Vagina (tissue), 2 donors: ENCODE data around the gene LARP4. TPM values are rescaled to one million over a fixed set of nuclear protein-coding genes. Genes with fewer than 3 reads are reported as not detected.
"Not testable (repeated sequence)": the region's sequence is repeated elsewhere in the genome, so short reads cannot be mapped to it uniquely, and the experiment has no call there.

ENCODE experiments used
- DNase-seq, 2 donors: peaks; one replicate each; pipeline ENCODE4 v3.0.0-alpha.2; 2017; ENCODE audit errors: extremely low spot score in 2 of 2
- H3K27ac ChIP-seq: fragments of 200-600 bp; sonication (generic); one replicate; pipeline ENCODE4 v1.5.1; 2019
- H3K27me3 ChIP-seq: fragments of 200-600 bp; sonication (generic); one replicate; pipeline ENCODE4 v1.5.1; 2019
- H3K36me3 ChIP-seq, 2 donors: fragments of 200-600 bp; sonication (generic); one replicate each; pipeline ENCODE4 v1.5.1; 2017 to 2019
- H3K4me1 ChIP-seq: fragments of 200-600 bp; sonication (generic); one replicate; pipeline ENCODE4 v1.5.1; 2019
- H3K4me3 ChIP-seq, 2 donors: fragments of 200-600 bp; sonication (generic); 1 replicate in 1 of 2; 2 replicates in 1 of 2; pipeline ENCODE4 v1.5.1; 2016 to 2019
- H3K9me3 ChIP-seq: fragments of 200-600 bp; sonication (generic); one replicate; pipeline ENCODE4 v1.5.1; 2019
- CTCF ChIP-seq, 3 experiments: fragments of 450-650 bp in 2 of 3; fragments of 200-600 bp in 1 of 3; sonication (generic) in 1 of 3; IDR thresholded peaks; one replicate each; pipeline ENCODE4 v1.5.1; 2017 to 2019; ENCODE audit warnings: antibody characterized with exemption in 3 of 3, mild to moderate bottlenecking in 2 of 3, moderate library complexity in 2 of 3
- POLR2A ChIP-seq, 2 donors: fragments of 450-650 bp; IDR thresholded peaks; one replicate each; pipeline ENCODE4 v1.6.1; 2017; ENCODE audit warnings: antibody characterized with exemption in 2 of 2, mild to moderate bottlenecking in 2 of 2, moderate library complexity in 2 of 2
- POLR2AphosphoS5 ChIP-seq, 2 donors: sonication (generic); formaldehyde crosslinking; IDR thresholded peaks; one replicate each; pipeline ENCODE4 v1.9.0; 2017; ENCODE audit warnings: antibody characterized with exemption in 2 of 2, mild to moderate bottlenecking in 2 of 2, low read depth in 1 of 2; ENCODE audit not compliant: insufficient read depth in 1 of 2
- intact Hi-C: fragments of 100-400 bp; cut with DNase I; formaldehyde crosslinking; loops from one replicate; pipeline ENCODE4 v1.15.1; 2023
- total RNA-seq: library from RNA; depleted of rRNA; stranded (reverse); fragments of >200 nt; gene quantifications from one replicate; pipeline ENCODE4 v1.2.3, GENCODE V29; 2016

LARP4 gene
- total RNA-seq, 1 donor from 2014 or later: 38.5 TPM

GRCh38 chr12:50440288-50440687 is 39.6 kb downstream of the LARP4 start:
- Histone ChIP-seq H3K27ac (no peak overlapping the region), H3K4me3 (no peak overlapping the region), H3K9me3 (no peaks in the 10 kb centered on the region), H3K4me1 (no peaks in the 10 kb centered on the region), H3K27me3 (no peaks in the 10 kb centered on the region), H3K36me3 (peaks cover 0 to 42% of the 10 kb centered on the region in 2 donors)
- intact Hi-C loops: no loop called here
- DNase-seq: no peak
- TF ChIP-seq CTCF (IDR thresholded peaks at IDR 0.05): no peak
- no peak for TF ChIP-seq POLR2AphosphoS5 (IDR thresholded peaks at IDR 0.05; ENCODE audit: insufficient read depth in 1 of 2, low read depth in 1 of 2)
- no peak for TF ChIP-seq POLR2A (IDR thresholded peaks at IDR 0.05)

GRCh38 chr12:50441763-50442162 is 41.1 kb downstream of the LARP4 start:
- H3K27ac ChIP-seq: no peak overlapping the region
- H3K4me3 ChIP-seq: no peak overlapping the region
- DNase-seq: no peak
- no peaks in the 10 kb centered on the region for H3K9me3 ChIP-seq
- H3K27me3 ChIP-seq: no peaks in the 10 kb centered on the region
- intact Hi-C loops: no loop called here
- peaks cover 0 to 41% of the 10 kb centered on the region in 2 donors for H3K36me3 ChIP-seq
- TF ChIP-seq CTCF (IDR thresholded peaks at IDR 0.05): no peak
- TF ChIP-seq POLR2AphosphoS5 (IDR thresholded peaks at IDR 0.05; ENCODE audit: insufficient read depth in 1 of 2, low read depth in 1 of 2): no peak
- no peak for TF ChIP-seq POLR2A (IDR thresholded peaks at IDR 0.05)
- no peaks in the 10 kb centered on the region for H3K4me1 ChIP-seq

GRCh38 chr12:50442178-50442908 is 41.7 kb downstream of the LARP4 start:
- H3K4me1 ChIP-seq: no peaks in the 10 kb centered on the region
- no peak for DNase-seq
- TF ChIP-seq CTCF (IDR thresholded peaks at IDR 0.05) (no peak), POLR2A (IDR thresholded peaks at IDR 0.05) (no peak), POLR2AphosphoS5 (IDR thresholded peaks at IDR 0.05; ENCODE audit: insufficient read depth in 1 of 2, low read depth in 1 of 2) (no peak)
- H3K27me3 ChIP-seq: no peaks in the 10 kb centered on the region
- intact Hi-C loops: no loop called here
- no peaks in the 10 kb centered on the region for H3K9me3 ChIP-seq
- peaks cover 0 to 40% of the 10 kb centered on the region in 2 donors for H3K36me3 ChIP-seq
- H3K27ac ChIP-seq: no peak overlapping the region
- H3K4me3 ChIP-seq: no peak overlapping the region

GRCh38 chr12:50449671-50450070 is 49.0 kb downstream of the LARP4 start:
- DNase-seq, H3K4me1 ChIP-seq, H3K9me3 ChIP-seq, intact Hi-C loops, H3K4me3 ChIP-seq, H3K27ac ChIP-seq, H3K27me3 ChIP-seq: not testable (repeated sequence)
- peaks cover 0 to 25% of the 10 kb centered on the region in 2 donors for H3K36me3 ChIP-seq

GRCh38 chr12:50452795-50453194 is 52.1 kb downstream of the LARP4 start:
- Histone ChIP-seq H3K27ac (no peak overlapping the region), H3K4me3 (no peak overlapping the region), H3K4me1 (no peaks in the 10 kb centered on the region), H3K27me3 (no peaks in the 10 kb centered on the region), H3K9me3 (no peaks in the 10 kb centered on the region), H3K36me3 (peaks cover 0 to 14% of the 10 kb centered on the region in 2 donors)
- DNase-seq: no peak
- TF ChIP-seq POLR2A (IDR thresholded peaks at IDR 0.05) (no peak), POLR2AphosphoS5 (IDR thresholded peaks at IDR 0.05; ENCODE audit: insufficient read depth in 1 of 2, low read depth in 1 of 2) (no peak), CTCF (IDR thresholded peaks at IDR 0.05) (no peak)
- intact Hi-C loops: no loop called here
